ENCODE measurements around the gene TMEM126A. TPM values are rescaled to one million over a fixed set of nuclear protein-coding genes. Genes with fewer than 3 reads are reported as not detected.

TMEM126A gene
- total RNA-seq, 1 experiment from 2014 or later, result 50.9 TPM

GRCh38 chr11:85694385-85694980, 46.7 kb downstream of the TMEM126A start:
- Histone ChIP-seq H3K4me3 (ENCODE audit: low read depth in 2 of 2, low read length in 2 of 2) (no peak overlapping the region), H3K36me3 (ENCODE audit: control insufficient read depth, insufficient read depth, low read length) (peaks cover 12% of the 10 kb centered on the region), H3K9me3 (ENCODE audit: control insufficient read depth, insufficient read depth, low read depth, low read length) (no peaks in the 10 kb centered on the region), H3K27me3 (ENCODE audit: control insufficient read depth, insufficient read depth, low read length) (no peaks in the 10 kb centered on the region), H3K4me1 (ENCODE audit: control insufficient read depth, insufficient read depth, low read length) (peaks cover 6% of the 10 kb centered on the region), H3K27ac (ENCODE audit: low read length) (peak overlapping the region; percentile 11; the same call in 1 of the 2 replicates)
- ATAC-seq, result no peak
- DNase-seq (ENCODE audit: low read depth, low spot score), result no peak
- in situ Hi-C loops (cut with HindIII; ENCODE audit: low pct_unique_long_range_greater_than_20kb, low sequenced_read_pairs), result no loop called here
- ChIA-PET POLR2A (no interaction called here), CTCF (interaction anchor here (0.5 kb wide), 1 partner anchor 1075 kb away, joined by 4 read pairs; no protein-coding TSS in a partner anchor)
- intact Hi-C loops (cut with micrococcal nuclease; ENCODE audit: unreplicated experiment), result no loop called here
- TSS peak; percentile 44 for BruUV-seq (replicated peaks)
- peak; percentile 72; the same call in 1 of the 2 replicates for TF ChIP-seq CTCF (IDR thresholded peaks at IDR 0.05)
- TF ChIP-seq POLR2AphosphoS5 (IDR thresholded peaks at IDR 0.05; ENCODE audit: low read depth, low read length), result no peak
- no peak for TF ChIP-seq TCF7L2 (IDR thresholded peaks at IDR 0.05; ENCODE audit: low read depth, low read length)

GRCh38 chr11:85695546-85695945, 47.8 kb downstream of the TMEM126A start:
- POLR2A ChIA-PET, result no interaction called here
- no peak for DNase-seq (ENCODE audit: low read depth, low spot score)
- H3K36me3 ChIP-seq (ENCODE audit: control insufficient read depth, insufficient read depth, low read length), result peaks cover 19% of the 10 kb centered on the region
- in situ Hi-C loops (cut with HindIII; ENCODE audit: low pct_unique_long_range_greater_than_20kb, low sequenced_read_pairs) (no loop called here), intact Hi-C loops (cut with micrococcal nuclease; ENCODE audit: unreplicated experiment) (no loop called here)
- H3K27me3 ChIP-seq (ENCODE audit: control insufficient read depth, insufficient read depth, low read length), result no peaks in the 10 kb centered on the region
- H3K4me3 ChIP-seq (ENCODE audit: low read depth in 2 of 2, low read length in 2 of 2), result no peak overlapping the region
- H3K27ac ChIP-seq (ENCODE audit: low read length), result peak overlapping the region; percentile 11; the same call in 1 of the 2 replicates
- BruUV-seq (replicated peaks), result no TSS peak
- H3K9me3 ChIP-seq (ENCODE audit: control insufficient read depth, insufficient read depth, low read depth, low read length), result no peaks in the 10 kb centered on the region
- peaks cover 6% of the 10 kb centered on the region for H3K4me1 ChIP-seq (ENCODE audit: control insufficient read depth, insufficient read depth, low read length)
- CTCF ChIA-PET, result no interaction called here
- no peak for TF ChIP-seq TCF7L2 (IDR thresholded peaks at IDR 0.05; ENCODE audit: low read depth, low read length)
- ATAC-seq, result 0 out of 2 replicates have a peak, but pooled peaks have one; percentile 22

GRCh38 chr11:85697747-85698146, 50.0 kb downstream of the TMEM126A start:
- Histone ChIP-seq H3K9me3 (ENCODE audit: control insufficient read depth, insufficient read depth, low read depth, low read length) (no peaks in the 10 kb centered on the region), H3K4me1 (ENCODE audit: control insufficient read depth, insufficient read depth, low read length) (peaks cover 6% of the 10 kb centered on the region), H3K36me3 (ENCODE audit: control insufficient read depth, insufficient read depth, low read length) (peaks cover 24% of the 10 kb centered on the region), H3K27ac (ENCODE audit: low read length) (no peak overlapping the region), H3K4me3 (ENCODE audit: low read depth in 2 of 2, low read length in 2 of 2) (no peak overlapping the region), H3K27me3 (ENCODE audit: control insufficient read depth, insufficient read depth, low read length) (no peaks in the 10 kb centered on the region)
- TF ChIP-seq POLR2AphosphoS5 (IDR thresholded peaks at IDR 0.05; ENCODE audit: low read depth, low read length), result no peak
- no peak for TF ChIP-seq REST (IDR thresholded peaks at IDR 0.05; ENCODE audit: insufficient read depth in 1 of 2, low read depth in 2 of 2, low read length in 1 of 2)
- no peak for TF ChIP-seq SIN3A (IDR thresholded peaks at IDR 0.05; ENCODE audit: borderline replicate concordance, insufficient read depth, low read depth, low read length)
- no peak for TF ChIP-seq CTCF (IDR thresholded peaks at IDR 0.05)
- TF ChIP-seq TCF7L2 (IDR thresholded peaks at IDR 0.05; ENCODE audit: low read depth, low read length), result no peak
- in situ Hi-C loops (cut with HindIII; ENCODE audit: low pct_unique_long_range_greater_than_20kb, low sequenced_read_pairs) (no loop called here), intact Hi-C loops (cut with micrococcal nuclease; ENCODE audit: unreplicated experiment) (no loop called here)
- ATAC-seq (no peak), DNase-seq (ENCODE audit: low read depth, low spot score) (no peak)
- CTCF ChIA-PET, result no interaction called here
- no TSS peak for BruUV-seq (replicated peaks)
- POLR2A ChIA-PET, result no interaction called here

Data from Panc1 (cell line).